ENCODE measurements around the gene BRPF1.

DNA sequence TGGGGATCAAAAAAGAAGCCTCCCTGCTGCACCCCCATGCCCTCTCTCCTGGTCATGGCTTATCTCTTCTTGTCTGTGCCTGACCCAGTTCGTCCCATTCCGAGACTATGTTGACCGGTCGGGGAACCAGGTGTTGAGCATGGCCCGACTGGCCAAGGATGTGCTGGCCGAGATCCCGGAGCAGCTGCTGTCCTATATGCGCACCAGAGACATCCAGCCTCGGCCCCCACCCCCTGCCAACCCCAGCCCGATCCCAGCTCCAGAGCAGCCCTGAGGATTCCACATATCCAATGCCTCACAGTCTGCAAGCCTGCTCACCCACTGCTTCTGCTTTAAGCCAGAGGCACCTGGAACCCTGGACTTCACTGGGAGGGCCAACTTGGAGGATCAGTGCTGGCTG lies 2.1 kb upstream of the BRPF1 start:
- TF ChIP-seq, protein P1, sequence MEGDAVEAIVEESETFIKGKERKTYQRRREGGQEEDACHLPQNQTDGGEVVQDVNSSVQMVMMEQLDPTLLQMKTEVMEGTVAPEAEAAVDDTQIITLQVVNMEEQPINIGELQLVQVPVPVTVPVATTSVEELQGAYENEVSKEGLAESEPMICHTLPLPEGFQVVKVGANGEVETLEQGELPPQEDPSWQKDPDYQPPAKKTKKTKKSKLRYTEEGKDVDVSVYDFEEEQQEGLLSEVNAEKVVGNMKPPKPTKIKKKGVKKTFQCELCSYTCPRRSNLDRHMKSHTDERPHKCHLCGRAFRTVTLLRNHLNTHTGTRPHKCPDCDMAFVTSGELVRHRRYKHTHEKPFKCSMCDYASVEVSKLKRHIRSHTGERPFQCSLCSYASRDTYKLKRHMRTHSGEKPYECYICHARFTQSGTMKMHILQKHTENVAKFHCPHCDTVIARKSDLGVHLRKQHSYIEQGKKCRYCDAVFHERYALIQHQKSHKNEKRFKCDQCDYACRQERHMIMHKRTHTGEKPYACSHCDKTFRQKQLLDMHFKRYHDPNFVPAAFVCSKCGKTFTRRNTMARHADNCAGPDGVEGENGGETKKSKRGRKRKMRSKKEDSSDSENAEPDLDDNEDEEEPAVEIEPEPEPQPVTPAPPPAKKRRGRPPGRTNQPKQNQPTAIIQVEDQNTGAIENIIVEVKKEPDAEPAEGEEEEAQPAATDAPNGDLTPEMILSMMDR (IDR thresholded peaks at IDR 0.05): no peak
- TF ChIP-seq POLR2AphosphoS5 (IDR thresholded peaks at IDR 0.05) (no peak), POLR2A (IDR thresholded peaks at IDR 0.05) (no peak), EP300 (IDR thresholded peaks at IDR 0.05; ENCODE audit: low read depth) (no peak)

Data from transverse colon (tissue), 4 donors.